HepG2 (cell line): ENCODE data around the gene RPL11. TPM values are rescaled to one million over a fixed set of nuclear protein-coding genes. Genes with fewer than 3 reads are reported as not detected.

Experiments used
- ATF1 ChIP-seq: IDR thresholded peaks from 2 replicates; pipeline ENCODE4 v1.6.1; 2016; ENCODE audit warnings: mild to moderate bottlenecking, control low read depth
- ERF ChIP-seq: IDR thresholded peaks from 2 replicates; pipeline ENCODE4 v1.6.1; 2018; ENCODE audit warnings: missing biosample characterization, missing genetic modification reagents
- HMG20B ChIP-seq: conservative IDR thresholded peaks from 2 replicates; pipeline ENCODE4 v1.6.1; 2016; ENCODE audit warnings: missing genetic modification reagents, missing compliant biosample characterization
- ISX ChIP-seq: sonication (generic); formaldehyde crosslinking; conservative IDR thresholded peaks from 2 replicates; pipeline ENCODE4 v1.5.0; 2020; ENCODE audit warnings: missing genetic modification reagents
- LCORL ChIP-seq, 2 experiments: fragments of 450-650 bp in 1 of 2; sonication (generic) in 1 of 2; formaldehyde crosslinking in 1 of 2; IDR thresholded peaks; 2 replicates each; pipeline versions ENCODE4 v1.5.0 to v1.6.1; 2017 to 2020; ENCODE audit warnings: antibody characterized with exemption in 1 of 2, missing genetic modification reagents in 1 of 2
- MAFK ChIP-seq, 2 experiments: IDR thresholded peaks in 1 of 2; conservative IDR thresholded peaks in 1 of 2; 2 replicates each; pipeline ENCODE4 v1.6.1; 2011; ENCODE audit warnings: improper control_type of control experiment in 2 of 2, low read length in 2 of 2
- MED13 ChIP-seq: sonication (generic); formaldehyde crosslinking; IDR thresholded peaks from 2 replicates; pipeline ENCODE4 v1.5.0; 2020; ENCODE audit warnings: missing genetic modification reagents
- MYC ChIP-seq: sonication (generic); formaldehyde crosslinking; IDR thresholded peaks from 2 replicates; pipeline ENCODE4 v1.9.0; 2021; ENCODE audit warnings: missing genetic modification reagents, borderline replicate concordance
- ONECUT2 ChIP-seq: sonication (generic); formaldehyde crosslinking; IDR thresholded peaks from 2 replicates; pipeline ENCODE4 v1.4.0; 2020; ENCODE audit warnings: missing genetic modification reagents
- PCBP2 ChIP-seq: fragments of 200-400 bp; formaldehyde crosslinking; optimal IDR thresholded peaks from 2 replicates; pipeline ENCODE3; 2018; ENCODE audit warnings: low read length, low read depth; ENCODE audit not compliant: poor library complexity, severe bottlenecking
- PHF21A ChIP-seq: sonication (generic); formaldehyde crosslinking; IDR thresholded peaks from 2 replicates; pipeline ENCODE4 v1.5.0; 2020; ENCODE audit warnings: mild to moderate bottlenecking, missing genetic modification reagents
- SMAD9 ChIP-seq: sonication (generic); formaldehyde crosslinking; IDR thresholded peaks from 2 replicates; pipeline ENCODE4 v1.5.1; 2020; ENCODE audit warnings: mild to moderate bottlenecking, missing genetic modification reagents
- STAT5B ChIP-seq: sonication (generic); formaldehyde crosslinking; IDR thresholded peaks from 2 replicates; pipeline ENCODE4 v1.4.0; 2020; ENCODE audit warnings: missing genetic modification reagents
- ZFP37 ChIP-seq: sonication (generic); formaldehyde crosslinking; IDR thresholded peaks from 2 replicates; pipeline ENCODE4 v1.4.0; 2020; ENCODE audit warnings: missing genetic modification reagents, borderline replicate concordance
- ZNF160 ChIP-seq: sonication (generic); formaldehyde crosslinking; IDR thresholded peaks from 2 replicates; pipeline ENCODE4 v1.8.0; 2022; ENCODE audit warnings: mild to moderate bottlenecking, inconsistent platforms, missing genetic modification reagents
- ZNF234 ChIP-seq: sonication (generic); formaldehyde crosslinking; conservative IDR thresholded peaks from 2 replicates; pipeline ENCODE4 v1.5.1; 2020; ENCODE audit warnings: mild to moderate bottlenecking, missing genetic modification reagents
- ZNF274 ChIP-seq: sonication (generic); formaldehyde crosslinking; IDR thresholded peaks from 2 replicates; pipeline ENCODE4 v1.5.1; 2020; ENCODE audit warnings: mild to moderate bottlenecking, missing genetic modification reagents
- ZNF292 ChIP-seq: sonication (generic); formaldehyde crosslinking; IDR thresholded peaks from 2 replicates; pipeline ENCODE4 v1.8.1; 2022; ENCODE audit warnings: mild to moderate bottlenecking, low read depth, missing genetic modification reagents, borderline replicate concordance
- ZNF547 ChIP-seq: sonication (generic); formaldehyde crosslinking; IDR thresholded peaks from 2 replicates; pipeline ENCODE4 v1.5.1; 2020; ENCODE audit warnings: mild to moderate bottlenecking, missing genetic modification reagents
- ZNF564 ChIP-seq: sonication (generic); formaldehyde crosslinking; IDR thresholded peaks from 2 replicates; pipeline ENCODE4 v1.8.1; 2023; ENCODE audit warnings: mild to moderate bottlenecking, missing genetic modification reagents
- ZNF567 ChIP-seq: sonication (generic); formaldehyde crosslinking; IDR thresholded peaks from 2 replicates; pipeline ENCODE4 v1.8.1; 2023; ENCODE audit warnings: mild to moderate bottlenecking, missing genetic modification reagents, borderline replicate concordance
- ZNF644 ChIP-seq: IDR thresholded peaks from 2 replicates; pipeline ENCODE4 v1.6.1; 2016; ENCODE audit warnings: low read depth
- ZNF720 ChIP-seq: sonication (generic); formaldehyde crosslinking; IDR thresholded peaks from 2 replicates; pipeline ENCODE4 v1.4.0; 2020; ENCODE audit warnings: missing genetic modification reagents
- ZNF747 ChIP-seq: sonication (generic); formaldehyde crosslinking; IDR thresholded peaks from 2 replicates; pipeline ENCODE4 v1.8.1; 2023; ENCODE audit warnings: missing genetic modification reagents, mild to moderate bottlenecking, borderline replicate concordance
- ZNF75D ChIP-seq: sonication (generic); formaldehyde crosslinking; IDR thresholded peaks from 2 replicates; pipeline ENCODE4 v1.8.1; 2023; ENCODE audit warnings: missing genetic modification reagents, mild to moderate bottlenecking, borderline replicate concordance
- ZNF816 ChIP-seq: sonication (generic); formaldehyde crosslinking; IDR thresholded peaks from 2 replicates; pipeline ENCODE4 v1.8.0; 2022; ENCODE audit warnings: missing genetic modification reagents, mild to moderate bottlenecking, borderline replicate concordance
- ZNF883 ChIP-seq: sonication (generic); formaldehyde crosslinking; IDR thresholded peaks from 2 replicates; pipeline ENCODE4 v1.5.1; 2020; ENCODE audit warnings: mild to moderate bottlenecking, missing genetic modification reagents; ENCODE audit errors: not compliant biosample characterization
- polyA plus RNA-seq, 8 experiments: library from polyadenylated mRNA; depleted of rRNA in 3 of 8; stranded (reverse) in 7 of 8; unstranded in 1 of 8; fragments of >200 nt; fragmentation: Illumina TruSeq in 4 of 8; extraction: Trizol in 4 of 8; gene quantifications; 2 replicates each; pipeline versions ENCODE4 v1.2.1 to v1.2.3, GENCODE V29; 2011 to 2016; ENCODE audit warnings: low read depth in 4 of 8, missing spikeins in 1 of 8, mixed read lengths in 1 of 8; ENCODE audit not compliant: insufficient read depth in 1 of 8
- total RNA-seq, 5 experiments: library from RNA; depleted of rRNA; stranded (reverse); fragments of >200 nt; fragmentation: Illumina TruSeq; extraction: Trizol; gene quantifications; 2 replicates each; pipeline ENCODE4 v1.2.3, GENCODE V29; 2016; ENCODE audit warnings: low read depth in 1 of 5
- TF ChIP-seq, protein P1 (sequence below): sonication (generic); formaldehyde crosslinking; IDR thresholded peaks from 2 replicates; pipeline ENCODE4 v1.4.0; 2020; ENCODE audit warnings: mild to moderate bottlenecking, missing genetic modification reagents, borderline replicate concordance

RPL11 gene
- total and polyA plus RNA-seq, 2 of the 13 experiments (the other 11 are each of a cell fraction or from before 2014, with no cell fraction given) = 1,682 to 2,010 TPM

DNA sequence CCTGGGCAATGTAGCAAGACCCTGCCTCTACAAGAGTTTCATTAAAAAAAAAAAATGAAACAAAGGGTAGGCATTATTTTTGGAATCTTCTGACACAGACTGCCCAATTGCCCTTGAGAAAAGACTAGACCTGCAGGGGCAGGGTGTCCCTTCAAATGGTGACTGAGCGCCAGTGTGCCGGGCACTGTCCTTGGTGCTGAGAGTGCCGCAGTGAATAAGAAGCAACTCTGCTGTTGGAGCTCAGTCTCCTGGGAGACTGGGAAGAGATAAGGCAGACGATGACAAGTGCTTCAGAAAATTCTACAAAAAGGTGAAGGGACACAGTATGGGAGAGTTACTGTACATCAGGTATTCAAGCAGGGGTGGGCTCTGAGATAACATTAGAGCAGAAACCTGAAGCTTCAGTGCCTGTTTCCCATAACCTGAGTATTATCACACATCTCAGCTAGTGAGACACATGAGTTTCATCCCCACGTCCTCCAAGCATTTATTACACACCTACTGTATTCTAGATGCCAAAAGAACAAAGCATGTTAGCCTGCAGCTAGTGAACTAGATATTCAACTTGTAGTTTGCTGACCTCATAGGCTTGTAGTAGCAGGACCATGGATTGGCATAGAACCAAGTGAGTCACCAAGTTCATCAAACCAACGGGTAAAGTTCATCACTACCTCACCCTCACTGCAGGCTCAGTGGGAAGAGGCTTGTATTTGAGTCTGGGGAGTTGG, 18.4 kb upstream of the RPL11 start (continued):
- TF ChIP-seq ZNF292 (CRISPR knock-in tag) (no peak), ZNF567 (CRISPR knock-in tag) (no peak), ZNF747 (CRISPR knock-in tag) (no peak), PHF21A (no peak), ZFP37 (CRISPR knock-in tag) (peak; percentile 94; the same call in 1 of the 2 replicates), ZNF160 (CRISPR knock-in tag) (peak; percentile 53; the same call in 1 of the 2 replicates), ONECUT2 (CRISPR knock-in tag) (no peak), ZNF274 (CRISPR knock-in tag) (no peak), ZNF564 (CRISPR knock-in tag) (no peak), HMG20B (CRISPR knock-in tag) (0 out of 2 replicates have a peak, but pooled peaks have one; percentile 47), MYC (no peak; the same call in 1 of the 2 replicates), ISX (CRISPR knock-in tag) (peak; percentile 84; the same call in 1 of the 2 replicates), LCORL (IDR thresholded peaks at IDR 0.05) (no peak), LCORL (CRISPR knock-in tag; IDR thresholded peaks at IDR 0.05) (no peak), PCBP2 (no peak), ZNF720 (CRISPR knock-in tag) (no peak), ZNF816 (CRISPR knock-in tag) (0 out of 2 replicates have a peak, but pooled peaks have one; percentile 43), ZNF75D (CRISPR knock-in tag) (no peak), ZNF644 (CRISPR knock-in tag) (peak; percentile 69; the same call in 1 of the 2 replicates), SMAD9 (CRISPR knock-in tag) (no peak), MAFK (conservative IDR thresholded peaks at IDR 0.05 in 1 of 2, IDR thresholded peaks at IDR 0.05 in 1 of 2; ENCODE audit: low read length in 2 of 2) (no peak), STAT5B (CRISPR knock-in tag) (no peak), ERF (CRISPR knock-in tag) (peak; percentile 82; the same call in 1 of the 2 replicates), ATF1 (no peak), ZNF883 (CRISPR knock-in tag) (no peak), MED13 (CRISPR knock-in tag) (no peak), ZNF234 (CRISPR knock-in tag) (no peak), ZNF547 (CRISPR knock-in tag) (no peak)
- TF ChIP-seq, protein P1, sequence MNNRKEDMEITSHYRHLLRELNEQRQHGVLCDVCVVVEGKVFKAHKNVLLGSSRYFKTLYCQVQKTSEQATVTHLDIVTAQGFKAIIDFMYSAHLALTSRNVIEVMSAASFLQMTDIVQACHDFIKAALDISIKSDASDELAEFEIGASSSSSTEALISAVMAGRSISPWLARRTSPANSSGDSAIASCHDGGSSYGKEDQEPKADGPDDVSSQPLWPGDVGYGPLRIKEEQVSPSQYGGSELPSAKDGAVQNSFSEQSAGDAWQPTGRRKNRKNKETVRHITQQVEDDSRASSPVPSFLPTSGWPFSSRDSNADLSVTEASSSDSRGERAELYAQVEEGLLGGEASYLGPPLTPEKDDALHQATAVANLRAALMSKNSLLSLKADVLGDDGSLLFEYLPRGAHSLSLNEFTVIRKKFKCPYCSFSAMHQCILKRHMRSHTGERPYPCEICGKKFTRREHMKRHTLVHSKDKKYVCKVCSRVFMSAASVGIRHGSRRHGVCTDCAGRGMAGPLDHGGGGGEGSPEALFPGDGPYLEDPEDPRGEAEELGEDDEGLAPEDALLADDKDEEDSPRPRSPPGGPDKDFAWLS = no peak
